ENCODE results near the gene UBE2J1.

The UBE2J1 gene

GRCh38 chr6:89335164-89335563 is 17.4 kb downstream of the UBE2J1 start:
- H3K27me3 ChIP-seq (ENCODE audit: control insufficient read depth in 3 of 3, insufficient read depth in 3 of 3, low read depth in 1 of 3, low read length in 3 of 3) = no peaks in the 10 kb centered on the region
- no CpG with 5 or more reads among the region's 3 CpGs for WGBS, 2 donors (ENCODE audit: extremely low coverage in 2 of 2, insufficient read length in 2 of 2, insufficient replicate concordance in 1 of 2)
- no peak overlapping the region for H2BK15ac ChIP-seq (ENCODE audit: low read length)
- H3K4me2 ChIP-seq (ENCODE audit: insufficient read depth, low read length, poor library complexity, severe bottlenecking) = no peak overlapping the region
- no peak overlapping the region for H4K8ac ChIP-seq (ENCODE audit: low read depth, low read length)
- H3K4me1 ChIP-seq (ENCODE audit: control insufficient read depth in 2 of 2, insufficient read depth in 1 of 2, low read depth in 1 of 2, low read length in 2 of 2) = no peaks in the 10 kb centered on the region
- H2BK12ac ChIP-seq (ENCODE audit: low read length) = no peak overlapping the region
- H3K9ac ChIP-seq (ENCODE audit: low read depth, low read length, poor library complexity) = no peak overlapping the region
- H3K79me1 ChIP-seq (ENCODE audit: low read depth, low read length) = no peaks in the 10 kb centered on the region
- H3K4ac ChIP-seq (ENCODE audit: low read length) = no peak overlapping the region
- H3K14ac ChIP-seq (ENCODE audit: low read length) = no peak overlapping the region
- H2AFZ ChIP-seq (ENCODE audit: low read length) = no peak overlapping the region
- no peak overlapping the region for H2AK5ac ChIP-seq (ENCODE audit: low read depth, low read length)
- H3K27ac ChIP-seq (replicated peaks; ENCODE audit: low read length) = no peak overlapping the region
- no peak overlapping the region for H2BK120ac ChIP-seq (ENCODE audit: low read depth, low read length)
- no peak overlapping the region for H3K18ac ChIP-seq (ENCODE audit: low read length)
- DNase-seq (ENCODE audit: low spot score) = no peak
- H3K4me3 ChIP-seq (ENCODE audit: low read length in 2 of 2) = no peak overlapping the region
- H3K9me3 ChIP-seq (replicated peaks in 1 of 2; ENCODE audit: control insufficient read depth in 2 of 2, insufficient read depth in 1 of 2, low read depth in 1 of 2, low read length in 2 of 2) = no peaks in the 10 kb centered on the region
- H3K36me3 ChIP-seq (replicated peaks in 1 of 2; ENCODE audit: control insufficient read depth in 2 of 2, insufficient read depth in 2 of 2, low read length in 2 of 2) = peaks cover 0 to 87% of the 10 kb centered on the region in 2 donors
- no peak overlapping the region for H3K23ac ChIP-seq (ENCODE audit: low read depth, low read length, poor library complexity)
- no peak overlapping the region for H2BK5ac ChIP-seq (ENCODE audit: low read length)
- H4K91ac ChIP-seq (ENCODE audit: low read depth, low read length, poor library complexity) = no peak overlapping the region

GRCh38 chr6:89330910-89331309 is 21.6 kb downstream of the UBE2J1 start:
- Histone ChIP-seq H3K4me2 (ENCODE audit: insufficient read depth, low read length, poor library complexity, severe bottlenecking) (no peak overlapping the region), H2BK120ac (ENCODE audit: low read depth, low read length) (no peak overlapping the region), H3K23ac (ENCODE audit: low read depth, low read length, poor library complexity) (no peak overlapping the region), H2AK5ac (ENCODE audit: low read depth, low read length) (no peak overlapping the region), H4K91ac (ENCODE audit: low read depth, low read length, poor library complexity) (no peak overlapping the region), H3K9ac (ENCODE audit: low read depth, low read length, poor library complexity) (no peak overlapping the region), H3K79me1 (ENCODE audit: low read depth, low read length) (no peaks in the 10 kb centered on the region), H3K18ac (ENCODE audit: low read length) (no peak overlapping the region), H3K4ac (ENCODE audit: low read length) (no peak overlapping the region), H2BK15ac (ENCODE audit: low read length) (no peak overlapping the region), H3K4me1 (ENCODE audit: control insufficient read depth in 2 of 2, insufficient read depth in 1 of 2, low read depth in 1 of 2, low read length in 2 of 2) (no peaks in the 10 kb centered on the region), H2BK12ac (ENCODE audit: low read length) (no peak overlapping the region), H3K4me3 (ENCODE audit: low read length in 2 of 2) (no peak overlapping the region), H3K27ac (replicated peaks; ENCODE audit: low read length) (no peak overlapping the region), H4K8ac (ENCODE audit: low read depth, low read length) (no peak overlapping the region), H3K36me3 (replicated peaks in 1 of 2; ENCODE audit: control insufficient read depth in 2 of 2, insufficient read depth in 2 of 2, low read length in 2 of 2) (peaks cover 2 to 91% of the 10 kb centered on the region in 2 donors), H3K27me3 (ENCODE audit: control insufficient read depth in 3 of 3, insufficient read depth in 3 of 3, low read depth in 1 of 3, low read length in 3 of 3) (no peaks in the 10 kb centered on the region), H3K9me3 (replicated peaks in 1 of 2; ENCODE audit: control insufficient read depth in 2 of 2, insufficient read depth in 1 of 2, low read depth in 1 of 2, low read length in 2 of 2) (no peaks in the 10 kb centered on the region), H2AFZ (ENCODE audit: low read length) (no peak overlapping the region), H3K14ac (ENCODE audit: low read length) (no peak overlapping the region), H2BK5ac (ENCODE audit: low read length) (no peak overlapping the region)
- WGBS, 2 donors (ENCODE audit: extremely low coverage in 2 of 2, insufficient read length in 2 of 2, insufficient replicate concordance in 1 of 2) = no CpG with 5 or more reads among the region's 1 CpG
- DNase-seq (ENCODE audit: low spot score) = no peak

GRCh38 chr6:89328976-89329375 is 23.5 kb downstream of the UBE2J1 start:
- H3K36me3 ChIP-seq (replicated peaks in 1 of 2; ENCODE audit: control insufficient read depth in 2 of 2, insufficient read depth in 2 of 2, low read length in 2 of 2) = peaks cover 4 to 87% of the 10 kb centered on the region in 2 donors
- no peak overlapping the region for H3K27ac ChIP-seq (replicated peaks; ENCODE audit: low read length)
- H2AFZ ChIP-seq (ENCODE audit: low read length) = no peak overlapping the region
- H3K79me1 ChIP-seq (ENCODE audit: low read depth, low read length) = no peaks in the 10 kb centered on the region
- no peak overlapping the region for H3K4me2 ChIP-seq (ENCODE audit: insufficient read depth, low read length, poor library complexity, severe bottlenecking)
- no peak overlapping the region for H2AK5ac ChIP-seq (ENCODE audit: low read depth, low read length)
- no peak for DNase-seq (ENCODE audit: low spot score)
- no peak overlapping the region for H3K23ac ChIP-seq (ENCODE audit: low read depth, low read length, poor library complexity)
- no peak overlapping the region for H2BK15ac ChIP-seq (ENCODE audit: low read length)
- no peak overlapping the region for H3K4ac ChIP-seq (ENCODE audit: low read length)
- H3K27me3 ChIP-seq (ENCODE audit: control insufficient read depth in 3 of 3, insufficient read depth in 3 of 3, low read depth in 1 of 3, low read length in 3 of 3) = no peaks in the 10 kb centered on the region
- no peak overlapping the region for H3K4me3 ChIP-seq (ENCODE audit: low read length in 2 of 2)
- H3K9ac ChIP-seq (ENCODE audit: low read depth, low read length, poor library complexity) = no peak overlapping the region
- no peak overlapping the region for H2BK12ac ChIP-seq (ENCODE audit: low read length)
- no peak overlapping the region for H2BK5ac ChIP-seq (ENCODE audit: low read length)
- no CpG with 5 or more reads among the region's 1 CpG for WGBS, 2 donors (ENCODE audit: extremely low coverage in 2 of 2, insufficient read length in 2 of 2, insufficient replicate concordance in 1 of 2)
- no peak overlapping the region for H3K18ac ChIP-seq (ENCODE audit: low read length)
- H3K14ac ChIP-seq (ENCODE audit: low read length) = no peak overlapping the region
- H2BK120ac ChIP-seq (ENCODE audit: low read depth, low read length) = no peak overlapping the region
- no peak overlapping the region for H4K91ac ChIP-seq (ENCODE audit: low read depth, low read length, poor library complexity)
- no peak overlapping the region for H4K8ac ChIP-seq (ENCODE audit: low read depth, low read length)
- H3K4me1 ChIP-seq (ENCODE audit: control insufficient read depth in 2 of 2, insufficient read depth in 1 of 2, low read depth in 1 of 2, low read length in 2 of 2) = no peaks in the 10 kb centered on the region
- no peaks in the 10 kb centered on the region for H3K9me3 ChIP-seq (replicated peaks in 1 of 2; ENCODE audit: control insufficient read depth in 2 of 2, insufficient read depth in 1 of 2, low read depth in 1 of 2, low read length in 2 of 2)

- H3K9me3 ChIP-seq (replicated peaks in 1 of 2; ENCODE audit: control insufficient read depth in 2 of 2, insufficient read depth in 1 of 2, low read depth in 1 of 2, low read length in 2 of 2) = peaks cover 3 to 21% of the 10 kb centered on the region in 2 donors
- no peaks in the 10 kb centered on the region for H3K4me1 ChIP-seq (ENCODE audit: control insufficient read depth in 2 of 2, insufficient read depth in 1 of 2, low read depth in 1 of 2, low read length in 2 of 2)
- no peaks in the 10 kb centered on the region for H3K79me1 ChIP-seq (ENCODE audit: low read depth, low read length)
- no peak overlapping the region for H2BK12ac ChIP-seq (ENCODE audit: low read length)
- no peak overlapping the region for H2AK5ac ChIP-seq (ENCODE audit: low read depth, low read length)
- no peak for DNase-seq (ENCODE audit: low spot score)
- no CpG with 5 or more reads among the region's 3 CpGs for WGBS, 2 donors (ENCODE audit: extremely low coverage in 2 of 2, insufficient read length in 2 of 2, insufficient replicate concordance in 1 of 2)
- no peak overlapping the region for H3K27ac ChIP-seq (replicated peaks; ENCODE audit: low read length)
- H3K36me3 ChIP-seq (replicated peaks in 1 of 2; ENCODE audit: control insufficient read depth in 2 of 2, insufficient read depth in 2 of 2, low read length in 2 of 2) = peaks cover 2 to 42% of the 10 kb centered on the region in 2 donors
- no peaks in the 10 kb centered on the region for H3K27me3 ChIP-seq (ENCODE audit: control insufficient read depth in 3 of 3, insufficient read depth in 3 of 3, low read depth in 1 of 3, low read length in 3 of 3)
- H3K4me2 ChIP-seq (ENCODE audit: insufficient read depth, low read length, poor library complexity, severe bottlenecking) = no peak overlapping the region
- H2AFZ ChIP-seq (ENCODE audit: low read length) = no peak overlapping the region
- H2BK5ac ChIP-seq (ENCODE audit: low read length) = no peak overlapping the region
- H4K8ac ChIP-seq (ENCODE audit: low read depth, low read length) = no peak overlapping the region
- no peak overlapping the region for H2BK15ac ChIP-seq (ENCODE audit: low read length)
- no peak overlapping the region for H2BK120ac ChIP-seq (ENCODE audit: low read depth, low read length)
- no peak overlapping the region for H4K91ac ChIP-seq (ENCODE audit: low read depth, low read length, poor library complexity)
- no peak overlapping the region for H3K14ac ChIP-seq (ENCODE audit: low read length)
- H3K9ac ChIP-seq (ENCODE audit: low read depth, low read length, poor library complexity) = no peak overlapping the region
- H3K23ac ChIP-seq (ENCODE audit: low read depth, low read length, poor library complexity) = no peak overlapping the region
- H3K4ac ChIP-seq (ENCODE audit: low read length) = no peak overlapping the region
- no peak overlapping the region for H3K18ac ChIP-seq (ENCODE audit: low read length)
- no peak overlapping the region for H3K4me3 ChIP-seq (ENCODE audit: low read length in 2 of 2)
These were observed 28.2 kb downstream of the UBE2J1 start for GRCh38 chr6:89324304-89324703.
